ENCODE results near the gene HDAC4. TPM values are rescaled to one million over a fixed set of nuclear protein-coding genes. Genes with fewer than 3 reads are reported as not detected.

HDAC4 gene
- total and polyA plus RNA-seq, 10 of the 15 experiments (the other 5 are each of a cell fraction or from before 2014, with no cell fraction given), result 0.22 to 15.7 (median 4.8) TPM

- ChIA-PET CTCF (no interaction called here), SMC1A (ENCODE audit: uncharacterized antibody, unreplicated experiment) (interaction anchor here (1.3 kb wide), 2 partner anchors 10 to 17 kb away, joined by 4 to 5 read pairs; no protein-coding TSS in a partner anchor), RAD21 (ENCODE audit: unreplicated experiment) (interaction anchor here (1.9 kb wide), 1 partner anchor 97 kb away, joined by 6 read pairs; no protein-coding TSS in a partner anchor), POLR2A (no interaction called here)
- in situ Hi-C loops (cut with MboI) (no loop called here), intact Hi-C loops (cut with micrococcal nuclease; ENCODE audit: unreplicated experiment) (no loop called here)
- TF ChIP-seq CTCF (IDR thresholded peaks at IDR 0.05 in 2 of 3, conservative IDR thresholded peaks at IDR 0.05 in 1 of 3; ENCODE audit: control insufficient read depth in 2 of 3, extremely low read depth in 1 of 3, insufficient read depth in 1 of 3, low read depth in 3 of 3, low read length in 3 of 3), result peak in 1 of 3 experiments; percentile 11; a peak in 1 of 6 replicates
- TF ChIP-seq MTA2 (IDR thresholded peaks at IDR 0.05; ENCODE audit: low read depth), result no peak
- no peak for DNase-seq (ENCODE audit: low read depth, low spot score)
- Histone ChIP-seq H4K20me1 (ENCODE audit: control insufficient read depth, insufficient read depth) (peaks cover 13% of the 10 kb centered on the region), H3K9ac (ENCODE audit: control insufficient read depth, insufficient read depth, low read length) (no peak overlapping the region), H3K27me3 (replicated peaks in 1 of 2; ENCODE audit: control insufficient read depth in 2 of 2, insufficient read depth in 2 of 2, low read length in 1 of 2) (no peaks in the 10 kb centered on the region; a peak in 1 of 4 replicates), H3K79me2 (ENCODE audit: control insufficient read depth, insufficient read depth, low read length) (no peaks in the 10 kb centered on the region), H3K27ac (ENCODE audit: control insufficient read depth, insufficient read depth) (no peak overlapping the region), H3K4me2 (ENCODE audit: control insufficient read depth, insufficient read depth) (no peak overlapping the region), H3K4me1 (ENCODE audit: control insufficient read depth, insufficient read depth, low read length) (peaks cover 20% of the 10 kb centered on the region), H3K4me3 (no peak overlapping the region), H3K36me3 (ENCODE audit: control insufficient read depth in 2 of 2, insufficient read depth in 2 of 2, low read length in 1 of 2) (no peaks in the 10 kb centered on the region), H2AFZ (ENCODE audit: control insufficient read depth, low read depth, low read length) (no peak overlapping the region), H3K9me3 (replicated peaks; ENCODE audit: control insufficient read depth, insufficient read depth, low read length) (no peaks in the 10 kb centered on the region; the same call in 2 of the 3 replicates)
- no TSS peak for BruUV-seq (replicated peaks)
- WGBS (ENCODE audit: insufficient coverage, insufficient replicate concordance, low lambda C conversion rate, missing lambda C conversion rate), result 90% methylated on average over 30 of the region's 31 CpGs
- FAIRE-seq, result no peak
- no peak for ATAC-seq
These were observed 116.6 kb downstream of the HDAC4 start for GRCh38 chr2:239283961-239284795.

Measured in GM12878 (cell line).